HG02623 (cell line): Measurements from ENCODE around the gene CCNL1.
"Not testable (repeated sequence)": the region's sequence is repeated elsewhere in the genome, so short reads cannot be mapped to it uniquely, and the experiment has no call there.

ENCODE experiments used
- ATAC-seq: cut with Tn5 transposase; IDR thresholded peaks from one replicate; pipeline ENCODE4 v1.9.1; 2021; ENCODE audit warnings: moderate library complexity; ENCODE audit not compliant: unreplicated experiment

CCNL1 gene

DNA sequence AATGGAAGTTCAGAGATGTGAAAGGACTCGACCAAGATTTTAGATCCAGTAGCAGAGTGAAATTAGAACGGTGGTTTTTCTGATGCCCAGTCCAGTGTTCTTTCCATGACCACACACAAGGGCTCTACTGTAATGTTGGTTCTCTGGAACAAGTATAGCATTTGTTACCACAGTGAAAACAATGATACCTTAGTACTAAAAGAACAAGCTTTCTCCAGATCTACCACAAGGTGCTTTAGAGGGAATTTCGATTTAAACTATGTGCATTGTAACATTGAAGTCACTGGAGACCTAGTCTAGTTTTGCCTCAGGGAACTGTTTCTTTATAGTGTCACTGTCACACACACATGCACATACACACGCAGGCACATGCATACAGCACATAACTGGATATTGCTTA is 12.8 kb upstream of the CCNL1 start:
- no peak for ATAC-seq

DNA sequence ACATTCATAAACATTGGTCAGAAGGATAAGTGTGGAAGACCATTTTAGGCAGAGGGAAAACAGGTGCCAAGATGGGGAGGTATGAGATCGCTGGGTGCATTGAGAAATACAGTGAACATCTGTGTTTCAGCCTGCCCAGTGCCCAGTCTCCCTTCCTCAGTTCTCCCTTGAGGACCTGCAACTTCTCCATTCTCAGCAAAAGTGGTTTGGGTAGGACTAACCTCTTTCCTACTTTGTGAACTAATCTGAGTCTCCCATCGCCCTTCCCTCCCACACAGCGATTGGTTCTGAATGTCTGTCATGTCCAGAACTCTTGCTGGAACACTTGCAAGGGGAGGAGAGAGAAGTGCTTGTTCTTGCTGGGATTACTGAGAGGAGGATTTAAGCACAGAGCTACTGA is 10.9 kb upstream of the CCNL1 start:
- no peak for ATAC-seq

DNA sequence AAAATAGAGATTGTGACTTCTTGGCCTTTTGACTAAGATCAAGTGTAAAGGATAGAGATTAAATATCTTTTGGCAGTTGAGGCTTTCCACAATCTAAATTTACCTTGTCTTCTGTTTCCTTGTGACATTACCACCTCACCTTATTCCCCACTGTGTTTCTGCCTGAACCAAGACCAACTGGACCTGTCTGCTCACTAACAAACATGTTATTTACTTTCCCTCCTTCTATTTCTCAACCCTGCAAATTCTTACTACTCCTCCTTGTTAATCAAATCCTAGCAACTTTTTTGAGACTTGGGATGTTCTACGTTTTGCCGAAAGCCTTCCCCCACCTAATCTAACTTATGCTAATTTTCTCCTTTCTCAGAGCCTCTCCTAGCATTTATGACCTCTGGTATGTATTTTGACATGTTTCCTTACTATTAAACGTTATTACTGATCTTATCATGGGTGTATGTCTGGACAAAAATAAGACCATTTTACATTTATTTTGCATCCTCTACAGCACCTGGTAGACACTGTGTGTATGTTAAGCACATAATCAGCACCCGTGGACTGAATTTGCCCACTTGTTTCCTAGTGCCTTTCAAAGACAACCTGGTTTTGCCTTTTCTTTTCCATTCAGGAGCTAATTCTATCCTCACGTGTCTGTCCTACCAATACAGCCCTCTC is 7.6 kb upstream of the CCNL1 start:
- no peak for ATAC-seq

GRCh38 chr3:157166561-157166960 is 6.6 kb upstream of the CCNL1 start:
- peak; percentile 49 for ATAC-seq

DNA sequence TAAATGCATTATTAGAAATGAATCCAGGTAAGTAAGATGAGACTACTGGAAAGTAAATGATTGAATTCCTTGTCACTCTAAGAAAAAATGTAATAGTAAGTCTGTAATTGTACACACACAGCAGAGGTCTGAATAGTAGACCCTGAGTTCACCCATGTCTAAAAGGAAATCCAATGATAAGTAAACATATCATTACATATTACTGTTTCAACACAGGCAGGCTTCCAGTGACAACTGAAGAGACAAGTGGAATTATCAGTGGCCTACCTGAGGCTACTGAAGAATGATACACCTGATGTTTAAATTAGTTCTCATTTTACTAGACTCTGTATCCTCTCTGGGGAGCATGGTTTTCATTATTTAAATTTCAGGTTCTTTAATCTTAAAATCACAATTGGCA is 6.2 kb upstream of the CCNL1 start:
- no peak for ATAC-seq

- ATAC-seq, result no peak
Measured at GRCh38 chr3:157163217-157163953, 3.4 kb upstream of the CCNL1 start.

GRCh38 chr3:157162620-157163019 is 2.7 kb upstream of the CCNL1 start:
- ATAC-seq, result not testable (repeated sequence)

GRCh38 chr3:157160658-157161424 is 894 bp upstream of the CCNL1 start:
- peak; percentile 30 for ATAC-seq

GRCh38 chr3:157159037-157159761 is 748 bp downstream of the CCNL1 start:
- ATAC-seq, result peak; percentile 36

- ATAC-seq, result no peak
Measured at GRCh38 chr3:157157836-157158235, 2.1 kb downstream of the CCNL1 start.

GRCh38 chr3:157156837-157157635 is 2.9 kb downstream of the CCNL1 start:
- ATAC-seq, result no peak

DNA sequence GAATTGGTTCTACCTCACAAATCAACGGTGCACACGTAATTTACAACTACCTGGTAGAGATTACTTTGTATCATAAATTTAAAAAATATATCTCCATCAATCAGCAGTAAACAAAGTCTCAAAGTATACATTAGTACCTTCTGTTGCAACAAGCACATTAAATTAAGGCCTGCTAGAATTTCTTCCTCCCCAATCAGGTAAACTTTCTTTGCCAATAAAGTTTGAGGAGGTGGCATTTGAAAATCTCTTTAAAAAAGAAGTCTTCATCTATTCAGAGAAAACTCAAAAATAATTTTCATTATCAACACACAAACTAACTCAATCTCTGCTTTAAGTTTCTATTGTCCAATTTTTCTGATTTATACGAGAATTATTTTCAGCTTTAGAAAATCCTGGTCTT is 4.4 kb downstream of the CCNL1 start:
- ATAC-seq, result no peak

DNA sequence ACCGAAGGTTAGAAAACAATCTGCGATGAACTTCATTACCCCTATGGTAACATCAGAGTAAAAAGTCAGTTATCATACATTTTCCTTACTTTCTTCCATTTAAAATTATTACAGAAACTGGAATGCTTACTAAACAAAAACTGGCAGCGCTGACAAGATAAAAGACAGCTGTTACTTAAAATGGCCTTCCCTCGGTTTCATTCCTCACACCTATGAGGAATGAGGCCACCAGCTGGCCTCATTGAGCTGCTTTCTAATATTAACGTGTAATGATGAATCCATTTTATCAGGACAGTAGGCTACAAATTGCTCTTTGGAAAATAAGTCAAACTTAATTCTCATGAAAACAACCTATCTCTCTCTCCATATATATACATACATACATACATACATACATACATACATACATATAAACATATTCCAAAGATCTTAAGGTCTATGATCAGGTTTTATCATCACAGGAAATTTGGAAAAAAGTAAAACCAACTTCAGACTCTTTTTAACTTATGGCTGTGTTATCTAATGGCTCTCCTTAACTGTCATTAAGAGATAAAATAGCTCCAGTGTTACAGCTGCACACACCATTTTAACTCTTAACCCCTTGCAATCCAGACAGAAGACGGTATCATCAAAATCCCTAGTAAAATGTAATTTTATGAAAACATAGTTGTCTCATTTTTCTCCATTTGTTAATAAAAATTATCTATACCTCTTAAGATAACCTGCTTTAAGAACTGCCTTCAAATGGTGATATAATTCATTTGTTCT is 5.2 kb downstream of the CCNL1 start:
- ATAC-seq, result no peak

GRCh38 chr3:157152930-157153329 is 7.0 kb downstream of the CCNL1 start:
- no peak for ATAC-seq

GRCh38 chr3:157152438-157152837 is 7.5 kb downstream of the CCNL1 start:
- ATAC-seq, result no peak

DNA sequence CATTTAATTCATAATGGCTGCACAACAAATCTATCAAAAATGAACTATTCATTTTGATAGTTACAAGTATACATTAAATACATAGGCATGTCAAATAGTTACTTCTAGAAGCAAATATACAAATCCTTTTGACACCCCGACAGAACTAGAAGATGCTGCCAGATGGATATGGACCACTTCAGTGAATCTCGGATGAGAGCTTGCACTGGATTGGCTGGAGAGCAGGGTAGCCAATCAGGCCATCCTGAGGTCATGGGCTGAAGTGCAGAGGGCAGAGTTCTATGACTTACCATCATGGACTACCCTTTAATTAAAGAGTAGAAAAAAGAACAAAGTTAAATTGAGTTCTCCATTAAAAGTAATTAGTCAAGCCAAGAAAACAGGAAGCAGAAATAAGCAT is 8.3 kb downstream of the CCNL1 start:
- ATAC-seq, result no peak

- ATAC-seq, result no peak
Measured at GRCh38 chr3:157151151-157151550, 8.8 kb downstream of the CCNL1 start.

GRCh38 chr3:157149136-157149696 is 10.7 kb downstream of the CCNL1 start:
- no peak for ATAC-seq

- ATAC-seq, result no peak
Measured at GRCh38 chr3:157148196-157148889, 11.6 kb downstream of the CCNL1 start.
